Central memory CD8-positive, alpha-beta T cell (primary cell): ENCODE data around the gene MAP4.
"Not testable (repeated sequence)": the region's sequence is repeated elsewhere in the genome, so short reads cannot be mapped to it uniquely, and the experiment has no call there.

Experiments used
- ATAC-seq: fragments of 150-1000 bp; cut with Tn5 transposase; replicated peaks from 2 replicates; pipeline ENCODE4 v1.10.0; 2022; ENCODE audit warnings: mild to moderate bottlenecking, moderate FRiP score, moderate number of reproducible peaks; ENCODE audit not compliant: poor library complexity, severe bottlenecking; ENCODE audit errors: extremely low read depth
- DNase-seq, 2 donors: peaks; one replicate each; pipeline ENCODE4 v3.0.0; 2021; ENCODE audit warnings: low spot score in 2 of 2
- H3K27ac Mint-ChIP-seq: one replicate; pipeline ENCODE4 v1.8.0; 2022; ENCODE audit warnings: low read depth, mild to moderate bottlenecking, moderate library complexity, mixed read lengths
- H3K27me3 Mint-ChIP-seq: one replicate; pipeline ENCODE4 v1.8.0; 2022; ENCODE audit warnings: mixed read lengths
- H3K36me3 Mint-ChIP-seq: one replicate; pipeline ENCODE4 v1.8.0; 2022; ENCODE audit warnings: mild to moderate bottlenecking, moderate library complexity, mixed read lengths; ENCODE audit not compliant: insufficient read depth
- H3K4me1 Mint-ChIP-seq: one replicate; pipeline ENCODE4 v1.8.0; 2022; ENCODE audit warnings: mixed read lengths
- H3K4me3 Mint-ChIP-seq: one replicate; pipeline ENCODE4 v1.8.0; 2022; ENCODE audit warnings: mild to moderate bottlenecking, moderate library complexity, mixed read lengths
- H3K9me3 Mint-ChIP-seq: one replicate; pipeline ENCODE4 v1.8.0; 2022; ENCODE audit warnings: mixed read lengths

Gene MAP4

DNA sequence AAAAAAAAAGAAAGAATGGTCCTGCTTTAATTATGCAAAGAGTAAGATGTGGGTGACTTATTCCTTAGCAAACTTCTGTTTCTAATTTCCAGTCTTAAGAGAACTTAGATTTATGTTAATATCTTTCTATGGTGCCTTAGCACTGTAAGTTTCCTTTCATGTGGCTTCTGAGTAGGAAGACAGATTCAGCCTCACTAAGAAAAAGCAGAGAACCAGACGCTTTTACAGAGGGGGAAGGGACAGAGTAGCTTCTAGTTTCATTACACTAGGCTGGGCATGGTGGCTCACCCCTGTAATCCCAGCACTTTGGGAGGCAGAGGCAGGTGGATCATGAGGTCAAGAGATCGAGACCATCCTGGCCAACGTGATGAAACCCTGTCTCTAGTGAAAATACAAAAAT, 118.3 kb downstream of the MAP4 start:
- no peaks in the 10 kb centered on the region for H3K4me1 Mint-ChIP-seq
- no peaks in the 10 kb centered on the region for H3K27me3 Mint-ChIP-seq
- H3K36me3 Mint-ChIP-seq, result peaks cover 12% of the 10 kb centered on the region
- no peak overlapping the region for H3K27ac Mint-ChIP-seq
- no peaks in the 10 kb centered on the region for H3K9me3 Mint-ChIP-seq
- ATAC-seq (no peak), DNase-seq (no peak)
- H3K4me3 Mint-ChIP-seq, result no peak overlapping the region

DNA sequence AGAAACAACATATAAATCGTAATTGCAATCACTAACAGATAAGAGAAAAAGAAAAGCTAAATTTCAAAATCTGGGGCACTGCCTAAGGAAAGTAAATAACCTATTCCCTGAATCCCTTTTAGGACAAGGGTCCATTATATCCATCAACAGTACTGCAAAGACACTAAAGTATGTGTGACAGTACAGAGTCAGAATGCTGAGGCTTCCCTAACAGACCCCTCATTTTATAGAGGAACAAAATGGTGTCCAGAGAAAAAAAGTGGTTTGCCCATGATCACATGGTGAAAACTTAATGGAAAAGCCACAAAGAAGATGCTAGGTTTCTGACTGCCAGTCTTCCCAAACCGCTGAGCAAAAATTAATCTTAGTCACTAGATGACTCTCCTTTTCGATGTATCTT, 119.5 kb downstream of the MAP4 start:
- no peak overlapping the region for H3K4me3 Mint-ChIP-seq
- ATAC-seq (no peak), DNase-seq (no peak)
- H3K4me1 Mint-ChIP-seq, result no peaks in the 10 kb centered on the region
- H3K9me3 Mint-ChIP-seq, result no peaks in the 10 kb centered on the region
- no peaks in the 10 kb centered on the region for H3K27me3 Mint-ChIP-seq
- peaks cover 11% of the 10 kb centered on the region for H3K36me3 Mint-ChIP-seq
- no peak overlapping the region for H3K27ac Mint-ChIP-seq

- Mint-ChIP-seq H3K4me1 (no peaks in the 10 kb centered on the region), H3K27ac (no peak overlapping the region), H3K27me3 (no peaks in the 10 kb centered on the region), H3K36me3 (peaks cover 11% of the 10 kb centered on the region), H3K9me3 (no peaks in the 10 kb centered on the region), H3K4me3 (no peak overlapping the region)
- no peak for ATAC-seq
- DNase-seq, result no peak
Observed at GRCh38 chr3:47895241-47895640, 121.0 kb downstream of the MAP4 start.

- Mint-ChIP-seq H3K27me3 (no peaks in the 10 kb centered on the region), H3K36me3 (peaks cover 17% of the 10 kb centered on the region), H3K4me3 (no peak overlapping the region)
Observed at GRCh38 chr3:47892286-47893040, 123.8 kb downstream of the MAP4 start.

GRCh38 chr3:47891613-47892005, 124.6 kb downstream of the MAP4 start:
- DNase-seq (no peak), ATAC-seq (no peak)
- H3K27me3 Mint-ChIP-seq, result no peaks in the 10 kb centered on the region
- H3K9me3 Mint-ChIP-seq, result no peaks in the 10 kb centered on the region
- no peak overlapping the region for H3K4me3 Mint-ChIP-seq
- H3K27ac Mint-ChIP-seq, result no peak overlapping the region
- peaks cover 19% of the 10 kb centered on the region for H3K36me3 Mint-ChIP-seq
- H3K4me1 Mint-ChIP-seq, result no peaks in the 10 kb centered on the region

More at GRCh38 chr3:47892286-47893040, 123.8 kb downstream of the MAP4 start:
- no peaks in the 10 kb centered on the region for H3K9me3 Mint-ChIP-seq
- no peaks in the 10 kb centered on the region for H3K4me1 Mint-ChIP-seq
- no peak overlapping the region for H3K27ac Mint-ChIP-seq
- no peak for ATAC-seq
- DNase-seq, result no peak

DNA sequence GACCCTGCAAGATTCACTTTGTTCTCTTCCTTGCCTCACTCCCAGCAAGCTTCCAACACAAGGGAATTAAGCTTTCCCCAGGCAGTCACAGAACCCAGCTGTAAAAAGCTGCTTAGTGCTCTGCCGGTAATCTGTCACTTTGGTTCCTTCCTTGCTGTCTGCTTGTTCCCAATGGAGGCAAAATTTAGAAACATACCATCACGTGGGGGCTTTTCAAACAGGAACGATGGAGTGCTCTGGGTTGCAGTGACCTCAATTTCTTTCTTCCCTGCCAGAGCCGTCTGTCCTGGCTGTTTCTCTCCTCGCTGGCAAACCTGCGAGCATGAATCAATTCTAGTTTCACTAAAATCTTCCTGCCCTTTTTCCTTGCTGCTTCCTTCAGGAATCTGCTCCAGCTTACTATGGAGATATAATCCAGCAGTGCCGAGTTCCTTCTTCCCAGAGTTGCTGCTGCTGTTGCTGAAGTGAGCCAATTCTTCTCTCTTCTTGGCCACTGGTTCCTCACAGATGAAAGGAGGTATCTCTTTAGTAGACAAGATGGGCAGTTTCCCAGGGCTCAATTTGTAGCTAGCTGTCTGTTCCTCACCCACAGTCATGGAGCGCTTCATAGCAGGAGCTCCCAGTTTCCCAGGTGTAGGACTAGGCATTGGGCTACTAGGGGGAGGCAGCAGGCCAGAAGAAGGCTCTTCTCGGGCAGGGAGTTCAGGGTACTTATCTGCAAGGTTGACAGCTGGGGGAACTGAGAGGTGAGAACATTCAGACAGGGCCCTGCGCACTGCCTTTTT, 125.2 kb downstream of the MAP4 start:
- H3K4me1 Mint-ChIP-seq, result no peaks in the 10 kb centered on the region
- no peaks in the 10 kb centered on the region for H3K9me3 Mint-ChIP-seq
- H3K27me3 Mint-ChIP-seq, result no peaks in the 10 kb centered on the region
- DNase-seq, result no peak
- no peak overlapping the region for H3K4me3 Mint-ChIP-seq
- H3K27ac Mint-ChIP-seq, result no peak overlapping the region
- ATAC-seq, result no peak
- H3K36me3 Mint-ChIP-seq, result peaks cover 19% of the 10 kb centered on the region

- ATAC-seq (no peak), DNase-seq (no peak)
- no peaks in the 10 kb centered on the region for H3K9me3 Mint-ChIP-seq
- H3K4me3 Mint-ChIP-seq, result no peak overlapping the region
- peaks cover 19% of the 10 kb centered on the region for H3K36me3 Mint-ChIP-seq
- no peak overlapping the region for H3K27ac Mint-ChIP-seq
- H3K4me1 Mint-ChIP-seq, result no peaks in the 10 kb centered on the region
- H3K27me3 Mint-ChIP-seq, result no peaks in the 10 kb centered on the region
Observed at GRCh38 chr3:47890126-47890827, 125.9 kb downstream of the MAP4 start.

- no peak for ATAC-seq
- H3K4me3 Mint-ChIP-seq, result no peak overlapping the region
- H3K4me1 Mint-ChIP-seq, result peaks cover 8% of the 10 kb centered on the region
- no peaks in the 10 kb centered on the region for H3K9me3 Mint-ChIP-seq
- H3K27me3 Mint-ChIP-seq, result no peaks in the 10 kb centered on the region
- no peak overlapping the region for H3K27ac Mint-ChIP-seq
- DNase-seq, result no peak
- peaks cover 21% of the 10 kb centered on the region for H3K36me3 Mint-ChIP-seq
Observed at GRCh38 chr3:47888986-47889757, 127.0 kb downstream of the MAP4 start.

DNA sequence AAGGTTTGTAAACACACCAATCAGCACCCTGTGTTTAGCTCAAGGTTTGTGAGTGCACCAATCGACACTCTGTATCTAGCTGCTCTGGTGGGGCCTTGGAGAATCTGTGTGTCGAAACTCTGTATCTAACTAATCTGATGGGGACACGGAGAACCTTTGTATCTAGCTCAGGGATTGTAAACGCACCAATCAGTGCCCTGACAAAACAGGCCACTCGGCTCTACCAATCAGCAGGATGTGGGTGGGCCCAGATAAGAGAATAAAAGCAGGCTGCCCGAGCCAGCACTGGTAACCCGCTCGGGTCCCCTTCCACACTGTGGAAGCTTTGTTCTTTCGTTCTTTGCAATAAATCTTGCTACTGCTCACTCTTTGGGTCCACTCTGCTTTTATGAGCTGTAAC, 128.2 kb downstream of the MAP4 start:
- ATAC-seq, H3K9me3 Mint-ChIP-seq, DNase-seq, H3K27ac Mint-ChIP-seq, H3K27me3 Mint-ChIP-seq, H3K4me1 Mint-ChIP-seq, H3K4me3 Mint-ChIP-seq: not testable (repeated sequence)
- peaks cover 16% of the 10 kb centered on the region for H3K36me3 Mint-ChIP-seq

GRCh38 chr3:47885168-47885567, 131.0 kb downstream of the MAP4 start:
- H3K9me3 Mint-ChIP-seq, result no peaks in the 10 kb centered on the region
- no peaks in the 10 kb centered on the region for H3K27me3 Mint-ChIP-seq
- H3K27ac Mint-ChIP-seq, result peak overlapping the region; percentile 71
- peaks cover 8% of the 10 kb centered on the region for H3K4me1 Mint-ChIP-seq
- peaks cover 14% of the 10 kb centered on the region for H3K36me3 Mint-ChIP-seq
- DNase-seq, result no peak
- no peak overlapping the region for H3K4me3 Mint-ChIP-seq
- ATAC-seq, result no peak

DNA sequence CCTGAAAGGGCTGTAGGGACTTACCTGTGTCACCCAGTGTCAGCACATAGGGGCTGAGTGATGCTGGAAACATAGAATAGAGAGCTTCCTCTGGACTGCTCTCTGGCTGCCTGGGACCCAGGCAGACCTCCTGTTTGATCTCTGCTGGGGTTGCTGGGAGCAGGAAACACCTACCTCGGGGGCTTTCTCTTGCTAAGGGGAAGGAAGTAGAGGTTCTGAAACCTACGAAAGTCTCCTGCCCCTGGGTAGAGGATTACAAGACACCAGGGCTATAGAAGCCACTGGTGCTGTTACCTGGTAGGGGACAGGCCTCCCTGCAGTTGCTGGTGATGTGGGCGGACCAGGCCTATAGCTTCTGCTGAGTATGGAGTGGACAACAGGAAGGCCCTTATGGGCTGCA, 131.6 kb downstream of the MAP4 start:
- H3K36me3 Mint-ChIP-seq, result peaks cover 13% of the 10 kb centered on the region

GRCh38 chr3:47882338-47882737, 133.9 kb downstream of the MAP4 start:
- ATAC-seq, result no peak
- H3K27ac Mint-ChIP-seq, result peak overlapping the region; percentile 64
- H3K36me3 Mint-ChIP-seq, result peaks cover 8% of the 10 kb centered on the region
- DNase-seq, result no peak
- H3K4me1 Mint-ChIP-seq, result peaks cover 21% of the 10 kb centered on the region
- no peaks in the 10 kb centered on the region for H3K9me3 Mint-ChIP-seq
- no peak overlapping the region for H3K4me3 Mint-ChIP-seq
- H3K27me3 Mint-ChIP-seq, result no peaks in the 10 kb centered on the region

More for the DNA sequence above, 131.6 kb downstream of the MAP4 start:
- ATAC-seq (no peak), DNase-seq (no peak)
- no peaks in the 10 kb centered on the region for H3K9me3 Mint-ChIP-seq
- peak overlapping the region; percentile 71 for H3K27ac Mint-ChIP-seq
- H3K27me3 Mint-ChIP-seq, result no peaks in the 10 kb centered on the region
- H3K4me3 Mint-ChIP-seq, result no peak overlapping the region
- H3K4me1 Mint-ChIP-seq, result peaks cover 8% of the 10 kb centered on the region
